Cortex of kidney (tissue), 1 donor: ENCODE measurements around the gene KLHL36.
"Not testable (repeated sequence)": the region's sequence is repeated elsewhere in the genome, so short reads cannot be mapped to it uniquely, and the experiment has no call there.

ENCODE experiments used
- DNase-seq: peaks from one replicate; lab custom pipeline; 2025; lab: John Stamatoyannopoulos, UW

The KLHL36 gene

DNA sequence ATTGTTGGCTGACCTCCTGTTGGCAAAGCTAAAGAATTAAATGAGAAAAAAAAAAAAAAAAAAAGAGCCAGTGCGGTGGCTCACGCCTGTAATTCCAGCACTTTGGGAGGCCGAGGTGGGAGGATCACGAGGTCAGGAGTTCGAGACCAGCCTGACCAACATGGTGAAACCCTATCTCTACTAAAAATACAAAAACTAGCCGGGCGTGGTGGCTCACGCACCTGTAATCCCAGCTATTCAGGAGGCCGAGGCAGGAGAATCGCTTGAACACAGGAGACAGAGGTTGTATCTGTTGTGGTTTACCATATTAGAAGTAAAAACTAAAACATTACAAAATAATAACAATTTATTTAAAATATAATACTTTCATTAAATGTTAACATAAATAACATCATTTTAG is 45.6 kb downstream of the KLHL36 start:
- not testable (repeated sequence) for DNase-seq

DNA sequence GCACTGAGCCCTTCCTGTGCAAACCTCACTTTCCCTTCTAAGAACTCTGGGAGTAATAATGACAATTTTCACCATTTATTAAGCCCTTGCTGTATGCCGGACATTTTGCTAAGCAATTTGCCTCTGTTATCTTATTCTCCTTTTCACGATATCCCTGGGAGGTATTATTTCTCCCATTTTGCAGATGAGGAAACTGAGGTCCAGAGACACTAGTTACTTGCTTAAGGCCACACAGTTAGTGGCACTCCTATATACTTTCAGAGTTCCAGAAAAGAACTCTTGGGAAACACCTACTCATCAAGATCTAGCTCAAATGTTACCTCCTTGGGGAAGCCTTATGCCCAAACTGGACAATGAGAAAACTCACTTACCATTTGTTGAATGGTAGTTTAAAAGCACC is 46.7 kb downstream of the KLHL36 start:
- no peak for DNase-seq

- no peak for DNase-seq
Measured at GRCh38 chr16:84699147-84699711, 50.9 kb downstream of the KLHL36 start.

DNA sequence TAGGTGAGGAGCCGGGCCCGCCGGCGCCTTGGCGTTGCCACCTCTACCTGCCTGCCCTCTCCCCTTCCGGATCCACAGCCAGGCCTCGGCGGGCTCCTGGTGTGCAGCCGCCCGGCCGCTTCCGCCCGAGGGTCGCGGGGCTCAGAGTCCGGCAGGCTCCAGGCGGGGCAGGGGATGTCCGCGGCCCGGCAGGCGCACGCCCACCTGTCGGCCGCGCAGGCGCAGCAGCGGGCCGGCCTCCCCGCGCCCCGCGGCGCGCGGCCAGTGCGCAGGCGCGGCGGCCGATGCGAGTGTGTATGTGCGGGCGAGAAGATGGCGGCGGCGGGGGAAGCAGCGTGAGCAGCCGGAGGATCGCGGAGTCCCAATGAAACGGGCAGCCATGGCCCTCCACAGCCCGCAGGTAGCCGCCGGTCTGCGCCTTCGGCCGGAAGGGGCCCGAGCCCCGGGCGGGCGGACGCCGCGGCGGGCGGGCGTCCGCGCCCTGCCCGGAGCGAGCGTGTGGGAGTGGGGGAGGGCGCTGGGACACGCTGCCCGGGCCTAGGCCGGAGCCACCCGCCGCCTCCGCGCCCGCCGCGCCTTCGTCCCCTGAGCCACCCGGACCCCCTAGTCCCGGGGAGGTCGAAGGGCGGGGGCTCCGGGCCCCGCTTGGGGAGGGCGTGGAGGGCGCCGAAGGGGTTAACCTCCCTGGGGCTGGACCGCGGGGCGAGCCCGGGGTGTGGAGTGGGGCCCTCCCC is 51.6 kb downstream of the KLHL36 start, which contains the start of gene USP10:
TSS of gene USP10 (plus strand) at position 289 of the 734 bp plus-strand sequence. CDS start at position 380, 91 bp downstream.
- DNase-seq, result no peak

DNA sequence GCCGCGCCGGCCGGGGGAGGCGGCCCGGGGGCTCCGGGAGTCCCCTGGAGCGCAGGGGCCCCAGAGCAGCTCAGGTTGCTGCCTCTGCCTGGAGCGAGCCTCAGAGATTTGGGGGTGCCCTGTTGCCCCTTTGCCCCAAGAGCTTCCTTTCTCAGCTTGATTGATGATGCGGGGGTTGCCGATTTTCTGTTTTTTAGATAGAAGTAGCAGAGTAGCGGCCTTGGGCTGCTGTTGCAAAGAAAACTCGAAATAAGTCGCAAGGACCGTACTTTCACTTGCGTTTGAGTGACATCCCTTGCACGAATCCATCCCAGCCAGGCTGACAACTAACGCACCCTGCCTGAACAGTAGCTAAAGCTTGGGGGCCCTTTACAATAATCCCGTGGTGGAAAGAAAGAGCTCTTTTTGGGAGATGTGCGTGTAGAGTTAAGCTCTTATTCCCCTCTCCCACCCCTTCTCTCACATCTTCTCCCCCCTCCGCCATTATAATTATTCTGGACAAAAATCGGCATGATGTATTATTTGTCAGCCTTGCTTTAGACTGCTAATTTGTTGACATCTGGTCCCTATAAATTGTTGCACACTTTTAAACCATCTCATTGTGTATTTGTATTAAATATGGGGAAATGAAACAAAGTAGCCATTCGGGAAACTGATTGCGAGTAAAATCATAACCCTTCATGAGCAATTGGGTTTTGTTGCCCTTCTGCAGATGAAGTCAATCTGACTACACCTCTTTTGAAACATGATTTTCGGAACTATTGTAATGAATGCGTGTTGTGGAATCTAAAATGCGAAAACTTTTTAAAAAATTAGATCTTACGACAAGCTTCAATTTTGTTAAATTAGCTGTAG is 52.4 kb downstream of the KLHL36 start:
- no peak for DNase-seq

- no peak for DNase-seq
Measured at GRCh38 chr16:84703681-84704080, 55.4 kb downstream of the KLHL36 start.

- DNase-seq, result no peak
Measured at GRCh38 chr16:84704253-84704652, 55.9 kb downstream of the KLHL36 start.

DNA sequence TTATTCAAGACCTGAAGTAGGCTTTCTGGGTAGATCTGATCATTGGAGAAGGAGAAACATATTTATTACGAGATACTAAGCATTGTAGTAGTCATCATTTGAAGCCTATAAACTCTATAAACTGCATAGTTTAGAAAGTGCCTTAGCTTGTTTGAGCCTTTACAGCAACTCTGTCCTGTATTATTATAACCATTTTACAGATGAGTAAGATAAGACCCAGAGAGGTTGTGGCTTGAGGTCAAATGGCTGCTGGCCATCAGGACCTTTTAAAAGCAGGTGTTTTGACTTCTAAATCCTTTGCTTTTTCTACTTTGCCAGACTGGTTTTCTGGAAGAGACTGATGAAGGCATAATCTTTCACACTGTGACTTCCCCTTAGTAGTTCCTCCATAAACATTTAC is 58.5 kb downstream of the KLHL36 start:
- no peak for DNase-seq

DNA sequence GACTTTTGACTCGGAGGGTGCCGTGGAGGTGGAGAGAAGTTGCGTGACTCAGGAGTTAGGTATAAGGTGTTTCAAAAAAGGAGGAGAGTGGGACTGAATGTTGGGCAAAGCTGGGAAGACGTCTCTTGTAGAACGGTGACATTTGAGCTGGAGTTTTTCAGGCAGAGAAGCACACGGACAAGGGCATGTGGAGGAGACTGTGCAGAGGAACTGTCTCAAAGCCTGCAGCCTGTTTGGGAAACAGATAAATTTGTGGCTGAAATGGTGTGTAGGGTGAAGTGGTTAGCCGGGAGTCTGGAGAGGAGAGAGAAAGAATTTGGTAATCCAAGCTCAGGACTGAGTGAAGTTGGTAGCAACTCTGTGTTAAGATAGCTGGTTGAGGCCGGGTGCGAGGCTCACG is 61.3 kb downstream of the KLHL36 start:
- no peak for DNase-seq

GRCh38 chr16:84710686-84711085 is 62.4 kb downstream of the KLHL36 start:
- DNase-seq, result no peak
